ENCODE measurements around the gene APBB2. TPM values are rescaled to one million over a fixed set of nuclear protein-coding genes. Genes with fewer than 3 reads are reported as not detected.

APBB2 gene
- total and polyA plus RNA-seq, 10 of the 15 experiments (the other 5 are each of a cell fraction or from before 2014, with no cell fraction given), result 2.7 to 24.6 (median 19.0) TPM

DNA sequence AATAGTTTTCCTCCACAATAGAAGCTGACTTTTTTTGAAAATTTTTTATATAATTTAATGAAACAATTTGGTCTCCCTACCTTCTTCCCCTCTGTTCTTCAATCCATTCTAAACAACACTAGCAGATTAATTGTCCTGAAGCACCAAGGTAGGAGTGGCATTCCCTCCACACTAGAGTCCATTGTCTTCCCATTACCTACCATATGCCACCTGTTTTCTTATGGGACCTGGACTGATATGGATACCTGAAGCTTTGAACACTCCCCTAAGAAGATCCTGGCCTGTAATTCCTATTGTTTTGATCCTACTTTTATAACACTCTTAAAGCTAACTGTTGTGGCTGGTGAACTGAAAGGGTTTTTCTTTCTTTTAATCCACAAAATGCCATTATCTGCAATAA is 92.0 kb downstream of the APBB2 start:
- H3K27ac ChIP-seq (ENCODE audit: control insufficient read depth, insufficient read depth), result no peak overlapping the region
- no TSS peak for BruUV-seq (replicated peaks)
- no peak for FAIRE-seq
- H2AFZ ChIP-seq (ENCODE audit: control insufficient read depth, low read depth, low read length), result no peak overlapping the region
- ChIA-PET CTCF (interaction anchor here (0.6 to 4.9 kb wide), 4 partner anchors 16 to 265 kb away, joined by 3 to 22 read pairs (median 3); no protein-coding TSS in a partner anchor), POLR2A (interaction anchor here (0.5 kb wide), 1 partner anchor 129 kb away, joined by 8 read pairs; no protein-coding TSS in a partner anchor), RAD21 (ENCODE audit: unreplicated experiment) (no interaction called here), SMC1A (ENCODE audit: uncharacterized antibody, unreplicated experiment) (interaction anchor here (1.1 to 2.1 kb wide), 2 partner anchors 14 to 77 kb away, joined by 3 to 6 read pairs; no protein-coding TSS in a partner anchor)
- in situ Hi-C loops (cut with MboI), result no loop called here
- H3K79me2 ChIP-seq (ENCODE audit: control insufficient read depth, insufficient read depth, low read length), result no peaks in the 10 kb centered on the region; the same call in 1 of the 2 replicates
- no peak overlapping the region for H3K9ac ChIP-seq (ENCODE audit: control insufficient read depth, insufficient read depth, low read length)
- H3K27me3 ChIP-seq (replicated peaks in 1 of 2; ENCODE audit: control insufficient read depth in 2 of 2, insufficient read depth in 2 of 2, low read length in 1 of 2), result no peaks in the 10 kb centered on the region
- H4K20me1 ChIP-seq (ENCODE audit: control insufficient read depth, insufficient read depth), result no peaks in the 10 kb centered on the region
- no peaks in the 10 kb centered on the region for H3K4me1 ChIP-seq (ENCODE audit: control insufficient read depth, insufficient read depth, low read length)
- TF ChIP-seq SUZ12 (IDR thresholded peaks at IDR 0.05; ENCODE audit: unreplicated experiment) (no peak), RELA (IDR thresholded peaks at IDR 0.05; ENCODE audit: borderline replicate concordance, partially characterized antibody) (no peak), PKNOX1 (IDR thresholded peaks at IDR 0.05) (no peak), HDAC6 (IDR thresholded peaks at IDR 0.05; ENCODE audit: unreplicated experiment) (no peak), PML (IDR thresholded peaks at IDR 0.05; ENCODE audit: low read length) (no peak), POLR2AphosphoS2 (IDR thresholded peaks at IDR 0.05; ENCODE audit: low read depth, low read length) (no peak), YBX1 (IDR thresholded peaks at IDR 0.05) (no peak)
- no peak overlapping the region for H3K4me2 ChIP-seq (ENCODE audit: control insufficient read depth, insufficient read depth)
- no peak overlapping the region for H3K4me3 ChIP-seq
- H3K9me3 ChIP-seq (replicated peaks; ENCODE audit: control insufficient read depth, insufficient read depth, low read length), result no peaks in the 10 kb centered on the region; the same call in 2 of the 3 replicates
- DNase-seq (ENCODE audit: low read depth, low spot score), result no peak
- ATAC-seq, result no peak
- intact Hi-C loops (cut with micrococcal nuclease; ENCODE audit: unreplicated experiment), result no loop called here
- no peaks in the 10 kb centered on the region for H3K36me3 ChIP-seq (ENCODE audit: control insufficient read depth in 2 of 2, insufficient read depth in 2 of 2, low read length in 1 of 2)

DNA sequence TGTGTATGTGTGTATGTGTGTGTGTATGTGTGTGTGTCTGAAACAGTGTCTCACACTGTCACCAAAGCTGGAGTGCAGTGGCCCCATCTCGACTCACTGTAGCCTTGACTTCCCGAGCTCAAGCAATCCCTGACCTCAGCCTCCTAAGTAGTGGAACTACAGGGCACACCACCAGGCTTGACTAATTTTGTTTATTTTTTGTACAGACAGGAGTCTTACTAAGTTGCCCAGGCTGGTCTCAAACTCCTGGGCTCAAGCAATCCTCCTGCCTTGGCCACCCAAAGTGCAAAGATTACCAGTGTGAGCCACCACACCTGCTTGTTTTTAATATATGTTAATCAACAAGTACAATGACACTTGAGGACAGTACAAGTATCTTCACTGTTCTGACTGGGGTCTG is 92.4 kb downstream of the APBB2 start:
- Histone ChIP-seq H3K36me3 (ENCODE audit: control insufficient read depth in 2 of 2, insufficient read depth in 2 of 2, low read length in 1 of 2) (no peaks in the 10 kb centered on the region), H3K27me3 (replicated peaks in 1 of 2; ENCODE audit: control insufficient read depth in 2 of 2, insufficient read depth in 2 of 2, low read length in 1 of 2) (no peaks in the 10 kb centered on the region), H4K20me1 (ENCODE audit: control insufficient read depth, insufficient read depth) (no peaks in the 10 kb centered on the region), H3K9ac (ENCODE audit: control insufficient read depth, insufficient read depth, low read length) (no peak overlapping the region), H3K9me3 (replicated peaks; ENCODE audit: control insufficient read depth, insufficient read depth, low read length) (no peaks in the 10 kb centered on the region; the same call in 2 of the 3 replicates), H2AFZ (ENCODE audit: control insufficient read depth, low read depth, low read length) (no peak overlapping the region), H3K27ac (ENCODE audit: control insufficient read depth, insufficient read depth) (no peak overlapping the region), H3K4me1 (ENCODE audit: control insufficient read depth, insufficient read depth, low read length) (no peaks in the 10 kb centered on the region), H3K79me2 (ENCODE audit: control insufficient read depth, insufficient read depth, low read length) (no peaks in the 10 kb centered on the region; the same call in 1 of the 2 replicates), H3K4me3 (no peak overlapping the region), H3K4me2 (ENCODE audit: control insufficient read depth, insufficient read depth) (no peak overlapping the region)
- FAIRE-seq (no peak), ATAC-seq (no peak), DNase-seq (ENCODE audit: low read depth, low spot score) (no peak)
- SMC1A ChIA-PET (ENCODE audit: uncharacterized antibody, unreplicated experiment), result interaction anchor here (0.8 to 1.1 kb wide), 2 partner anchors 77 to 84 kb away, joined by 3 read pairs; no protein-coding TSS in a partner anchor
- POLR2A ChIA-PET, result no interaction called here
- intact Hi-C loops (cut with micrococcal nuclease; ENCODE audit: unreplicated experiment), result no loop called here
- CTCF ChIA-PET, result interaction anchor here (0.6 to 4.9 kb wide), 3 partner anchors 16 to 145 kb away, joined by 3 to 22 read pairs (median 3); no protein-coding TSS in a partner anchor
- TF ChIP-seq ZNF217 (IDR thresholded peaks at IDR 0.05) (no peak), BHLHE40 (IDR thresholded peaks at IDR 0.05; ENCODE audit: borderline replicate concordance in 1 of 2, low read depth in 2 of 2, low read length in 1 of 2) (no peak), RELA (IDR thresholded peaks at IDR 0.05; ENCODE audit: borderline replicate concordance, partially characterized antibody) (no peak), EED (IDR thresholded peaks at IDR 0.05; ENCODE audit: low read depth) (no peak), GATAD2B (conservative IDR thresholded peaks at IDR 0.05; ENCODE audit: low read depth) (no peak), HDGF (IDR thresholded peaks at IDR 0.05) (no peak)
- TF ChIP-seq, protein P1, sequence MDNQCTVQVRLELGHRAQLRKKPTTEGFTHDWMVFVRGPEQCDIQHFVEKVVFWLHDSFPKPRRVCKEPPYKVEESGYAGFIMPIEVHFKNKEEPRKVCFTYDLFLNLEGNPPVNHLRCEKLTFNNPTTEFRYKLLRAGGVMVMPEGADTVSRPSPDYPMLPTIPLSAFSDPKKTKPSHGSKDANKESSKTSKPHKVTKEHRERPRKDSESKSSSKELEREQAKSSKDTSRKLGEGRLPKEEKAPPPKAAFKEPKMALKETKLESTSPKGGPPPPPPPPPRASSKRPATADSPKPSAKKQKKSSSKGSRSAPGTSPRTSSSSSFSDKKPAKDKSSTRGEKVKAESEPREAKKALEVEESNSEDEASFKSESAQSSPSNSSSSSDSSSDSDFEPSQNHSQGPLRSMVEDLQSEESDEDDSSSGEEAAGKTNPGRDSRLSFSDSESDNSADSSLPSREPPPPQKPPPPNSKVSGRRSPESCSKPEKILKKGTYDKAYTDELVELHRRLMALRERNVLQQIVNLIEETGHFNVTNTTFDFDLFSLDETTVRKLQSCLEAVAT (IDR thresholded peaks at IDR 0.05), result no peak
- TF ChIP-seq, protein P2, sequence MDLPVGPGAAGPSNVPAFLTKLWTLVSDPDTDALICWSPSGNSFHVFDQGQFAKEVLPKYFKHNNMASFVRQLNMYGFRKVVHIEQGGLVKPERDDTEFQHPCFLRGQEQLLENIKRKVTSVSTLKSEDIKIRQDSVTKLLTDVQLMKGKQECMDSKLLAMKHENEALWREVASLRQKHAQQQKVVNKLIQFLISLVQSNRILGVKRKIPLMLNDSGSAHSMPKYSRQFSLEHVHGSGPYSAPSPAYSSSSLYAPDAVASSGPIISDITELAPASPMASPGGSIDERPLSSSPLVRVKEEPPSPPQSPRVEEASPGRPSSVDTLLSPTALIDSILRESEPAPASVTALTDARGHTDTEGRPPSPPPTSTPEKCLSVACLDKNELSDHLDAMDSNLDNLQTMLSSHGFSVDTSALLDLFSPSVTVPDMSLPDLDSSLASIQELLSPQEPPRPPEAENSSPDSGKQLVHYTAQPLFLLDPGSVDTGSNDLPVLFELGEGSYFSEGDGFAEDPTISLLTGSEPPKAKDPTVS (IDR thresholded peaks at IDR 0.05; ENCODE audit: low read depth, low read length), result no peak
- no TSS peak for BruUV-seq (replicated peaks)
- in situ Hi-C loops (cut with MboI), result no loop called here
- RAD21 ChIA-PET (ENCODE audit: unreplicated experiment), result no interaction called here
- 100% methylated on average over 2 of the region's 2 CpGs for WGBS (ENCODE audit: insufficient coverage, insufficient replicate concordance, low lambda C conversion rate, missing lambda C conversion rate)
